ENCODE measurements around the gene EML4. TPM values are rescaled to one million over a fixed set of nuclear protein-coding genes. Genes with fewer than 3 reads are reported as not detected.

The EML4 gene
- total and polyA plus RNA-seq, 12 donors = 29.9 to 64.0 (median 51.9) TPM

DNA sequence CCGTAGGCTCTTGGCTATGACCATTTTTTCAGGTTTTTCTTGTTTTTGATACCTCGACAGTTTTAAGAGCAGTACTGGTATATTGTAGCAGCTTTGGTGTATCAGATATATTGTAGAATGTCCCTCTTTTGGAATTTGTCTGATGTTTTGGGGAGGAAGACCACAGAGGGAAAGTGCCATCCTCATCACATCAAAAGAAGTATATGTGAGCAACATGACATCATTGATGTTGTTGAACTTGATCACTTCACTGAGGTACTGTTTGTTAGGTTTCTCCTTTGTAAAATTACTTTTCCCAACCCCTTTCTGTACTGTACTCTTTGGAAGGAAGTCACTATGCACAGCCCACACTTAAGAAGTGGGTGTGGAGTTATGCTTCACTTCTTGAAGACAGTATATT is 41.0 kb downstream of the EML4 start:
- intact Hi-C loops (cut with DNase I) = no loop called here
- H3K9me3 ChIP-seq (replicated peaks in 1 of 3) = no peaks in the 10 kb centered on the region
- peaks cover 5 to 6% of the 10 kb centered on the region in 2 donors for H3K4me1 ChIP-seq (replicated peaks in 1 of 2)
- TF ChIP-seq, protein P1, sequence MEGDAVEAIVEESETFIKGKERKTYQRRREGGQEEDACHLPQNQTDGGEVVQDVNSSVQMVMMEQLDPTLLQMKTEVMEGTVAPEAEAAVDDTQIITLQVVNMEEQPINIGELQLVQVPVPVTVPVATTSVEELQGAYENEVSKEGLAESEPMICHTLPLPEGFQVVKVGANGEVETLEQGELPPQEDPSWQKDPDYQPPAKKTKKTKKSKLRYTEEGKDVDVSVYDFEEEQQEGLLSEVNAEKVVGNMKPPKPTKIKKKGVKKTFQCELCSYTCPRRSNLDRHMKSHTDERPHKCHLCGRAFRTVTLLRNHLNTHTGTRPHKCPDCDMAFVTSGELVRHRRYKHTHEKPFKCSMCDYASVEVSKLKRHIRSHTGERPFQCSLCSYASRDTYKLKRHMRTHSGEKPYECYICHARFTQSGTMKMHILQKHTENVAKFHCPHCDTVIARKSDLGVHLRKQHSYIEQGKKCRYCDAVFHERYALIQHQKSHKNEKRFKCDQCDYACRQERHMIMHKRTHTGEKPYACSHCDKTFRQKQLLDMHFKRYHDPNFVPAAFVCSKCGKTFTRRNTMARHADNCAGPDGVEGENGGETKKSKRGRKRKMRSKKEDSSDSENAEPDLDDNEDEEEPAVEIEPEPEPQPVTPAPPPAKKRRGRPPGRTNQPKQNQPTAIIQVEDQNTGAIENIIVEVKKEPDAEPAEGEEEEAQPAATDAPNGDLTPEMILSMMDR (IDR thresholded peaks at IDR 0.05) = no peak
- no peak for TF ChIP-seq POLR2A (IDR thresholded peaks at IDR 0.05)
- no peaks in the 10 kb centered on the region for H3K36me3 ChIP-seq (replicated peaks in 1 of 2)
- no peaks in the 10 kb centered on the region for H3K27me3 ChIP-seq
- no peak overlapping the region for H3K27ac ChIP-seq
- H3K4me3 ChIP-seq = no peak overlapping the region
- DNase-seq = no peak
- 96 to 100% (median 97%) methylated on average over 2 of the region's 2 CpGs for WGBS, 4 donors

DNA sequence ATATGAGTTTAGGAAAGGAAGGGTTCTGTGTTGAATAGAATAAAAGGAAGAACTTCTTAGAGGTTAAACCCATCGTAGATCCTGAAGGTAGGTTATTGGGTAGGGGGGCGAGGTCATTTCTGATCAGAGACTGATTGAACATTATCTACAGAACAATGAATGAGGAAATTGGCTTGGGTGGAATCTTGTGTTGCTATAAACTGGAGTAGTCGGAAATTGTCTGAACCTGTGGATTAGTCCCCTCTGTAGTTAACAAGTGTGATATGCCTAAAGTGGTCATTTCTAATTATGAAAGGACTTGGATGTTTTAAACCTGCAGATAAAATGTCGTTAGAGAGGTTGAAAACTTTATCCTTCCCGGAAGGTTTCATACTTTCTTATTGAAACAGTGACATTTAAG is 42.1 kb downstream of the EML4 start:
- Histone ChIP-seq H3K9me3 (replicated peaks in 1 of 3) (no peaks in the 10 kb centered on the region), H3K27me3 (no peaks in the 10 kb centered on the region), H3K27ac (no peak overlapping the region), H3K4me3 (no peak overlapping the region), H3K4me1 (replicated peaks in 1 of 2) (peaks cover 0 to under 1% of the 10 kb centered on the region in 2 donors), H3K36me3 (replicated peaks in 1 of 2) (no peaks in the 10 kb centered on the region)
- WGBS, 4 donors = 91 to 95% (median 92%) methylated on average over 5 of the region's 5 CpGs
- DNase-seq = no peak
- intact Hi-C loops (cut with DNase I) = no loop called here
- TF ChIP-seq, protein P1 (IDR thresholded peaks at IDR 0.05) = no peak
- no peak for TF ChIP-seq POLR2A (IDR thresholded peaks at IDR 0.05)

GRCh38 chr2:42214669-42215068 is 45.5 kb downstream of the EML4 start:
- Histone ChIP-seq H3K27me3 (no peaks in the 10 kb centered on the region), H3K9me3 (replicated peaks in 1 of 3) (no peaks in the 10 kb centered on the region)
- intact Hi-C loops (cut with DNase I) = no loop called here

DNA sequence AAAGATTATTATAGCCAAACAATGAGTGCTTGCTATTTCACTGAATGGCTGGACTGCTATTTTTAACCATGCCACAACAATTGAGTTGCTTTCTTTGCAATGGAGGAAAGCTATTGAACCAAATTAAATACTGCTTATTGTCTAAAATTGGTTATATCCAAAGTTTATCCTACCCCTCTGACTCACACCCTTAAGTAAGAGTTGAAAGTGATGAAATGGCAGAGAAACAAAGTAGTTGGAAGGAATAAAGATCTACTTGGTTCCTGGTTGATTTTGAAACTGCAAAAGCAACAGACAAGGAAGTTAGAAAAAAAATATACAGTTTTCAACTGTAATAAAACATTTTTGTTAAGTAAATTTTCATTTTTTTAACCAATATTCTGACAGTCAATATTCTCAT is 47.5 kb downstream of the EML4 start:
- intact Hi-C loops (cut with DNase I) = no loop called here
- no peaks in the 10 kb centered on the region for H3K36me3 ChIP-seq (replicated peaks in 1 of 2)
- H3K27me3 ChIP-seq = no peaks in the 10 kb centered on the region
- H3K27ac ChIP-seq = no peak overlapping the region
- H3K4me3 ChIP-seq = no peak overlapping the region
- H3K4me1 ChIP-seq (replicated peaks in 1 of 2) = peaks cover 0 to 8% of the 10 kb centered on the region in 2 donors
- TF ChIP-seq POLR2A (IDR thresholded peaks at IDR 0.05) = no peak
- TF ChIP-seq, protein P1 (IDR thresholded peaks at IDR 0.05) = no peak
- no peaks in the 10 kb centered on the region for H3K9me3 ChIP-seq (replicated peaks in 1 of 3)
- DNase-seq = no peak

More at GRCh38 chr2:42214669-42215068, 45.5 kb downstream of the EML4 start:
- H3K4me1 ChIP-seq (replicated peaks in 1 of 2) = peaks cover 0 to 8% of the 10 kb centered on the region in 2 donors
- TF ChIP-seq, protein P1 (IDR thresholded peaks at IDR 0.05) = no peak
- no peak for TF ChIP-seq POLR2A (IDR thresholded peaks at IDR 0.05)
- no peaks in the 10 kb centered on the region for H3K36me3 ChIP-seq (replicated peaks in 1 of 2)
- no peak for DNase-seq
- no peak overlapping the region for H3K27ac ChIP-seq
- no peak overlapping the region for H3K4me3 ChIP-seq
- WGBS, 4 donors = 90 to 100% (median 96%) methylated on average over 4 of the region's 4 CpGs

Measured in adrenal gland (tissue), 12 donors.